Keratinocyte (primary cell): ENCODE data around the gene JCAD. TPM values are rescaled to one million over a fixed set of nuclear protein-coding genes. Genes with fewer than 3 reads are reported as not detected.

Experiments used
- DNase-seq: peaks from one replicate; pipeline ENCODE4 v3.0.0-alpha.2; 2011; ENCODE audit warnings: low read depth, missing footprints, low spot score
- FAIRE-seq: peaks from 2 replicates; lab custom pipeline; 2011; peaks lifted over from hg19 to GRCh38; lab: Jason Lieb, UNC
- H2AFZ ChIP-seq: 2 replicates; pipeline ENCODE4 v1.6.0; 2012; ENCODE audit warnings: low read length, control low read depth, inconsistent platforms; ENCODE audit not compliant: control insufficient read depth
- H3K27ac ChIP-seq: 2 replicates; pipeline ENCODE4 v1.5.1; 2011; ENCODE audit warnings: low read length; ENCODE audit not compliant: control insufficient read depth, insufficient read depth
- H3K27me3 ChIP-seq: 3 replicates; pipeline ENCODE4 v1.6.0; 2011; ENCODE audit warnings: low read length; ENCODE audit not compliant: control insufficient read depth, insufficient read depth; ENCODE audit errors: extremely low read depth
- H3K36me3 ChIP-seq, 2 experiments: 2 replicates in 1 of 2; 3 replicates in 1 of 2; pipeline ENCODE4 v1.5.1; 2011; ENCODE audit warnings: low read length in 2 of 2, mild to moderate bottlenecking in 1 of 2; ENCODE audit not compliant: control insufficient read depth in 2 of 2, insufficient read depth in 2 of 2; ENCODE audit errors: extremely low read depth in 1 of 2
- H3K4me1 ChIP-seq: 3 replicates; pipeline ENCODE4 v1.5.1; 2011; ENCODE audit warnings: low read length; ENCODE audit not compliant: control insufficient read depth, insufficient read depth; ENCODE audit errors: extremely low read depth
- H3K4me2 ChIP-seq: 3 replicates; pipeline ENCODE4 v1.6.0; 2011; ENCODE audit warnings: low read depth, low read length; ENCODE audit not compliant: control insufficient read depth, insufficient read depth; ENCODE audit errors: extremely low read depth
- H3K4me3 ChIP-seq, 3 experiments: fragments of 200-600 bp in 1 of 3; sonication (generic) in 1 of 3; 2 replicates in 2 of 3; 3 replicates in 1 of 3; pipeline ENCODE4 v1.5.1; 2011 to 2016; ENCODE audit warnings: low read length in 3 of 3, mild to moderate bottlenecking in 3 of 3, control low read depth in 2 of 3, inconsistent platforms in 1 of 3, low read depth in 1 of 3, mixed read lengths in 1 of 3, mixed run types in 1 of 3, moderate library complexity in 1 of 3; ENCODE audit not compliant: control insufficient read depth in 2 of 3, insufficient read depth in 2 of 3; ENCODE audit errors: extremely low read depth in 1 of 3
- H3K79me2 ChIP-seq: 2 replicates; pipeline ENCODE4 v1.6.0; 2012; ENCODE audit warnings: low read length; ENCODE audit not compliant: control insufficient read depth, insufficient read depth
- H3K9ac ChIP-seq: 3 replicates; pipeline ENCODE4 v1.6.0; 2011; ENCODE audit warnings: low read length; ENCODE audit not compliant: control insufficient read depth, insufficient read depth; ENCODE audit errors: extremely low read depth
- H3K9me1 ChIP-seq: 3 replicates; pipeline ENCODE4 v1.6.0; 2011; ENCODE audit warnings: low read length; ENCODE audit not compliant: control insufficient read depth, insufficient read depth; ENCODE audit errors: extremely low read depth
- H3K9me3 ChIP-seq: 2 replicates; pipeline ENCODE4 v1.5.1; 2012; ENCODE audit warnings: low read depth, low read length; ENCODE audit not compliant: control insufficient read depth
- H4K20me1 ChIP-seq: 3 replicates; pipeline ENCODE4 v1.6.0; 2011; ENCODE audit warnings: low read length; ENCODE audit not compliant: control insufficient read depth, insufficient read depth; ENCODE audit errors: extremely low read depth
- EZH2 ChIP-seq: IDR thresholded peaks from one replicate; pipeline ENCODE4 v1.6.1; 2012; ENCODE audit warnings: inconsistent platforms, mild to moderate bottlenecking, low read length, moderate library complexity
- dilution Hi-C: fragments of 300-500 bp; cut with MboI; formaldehyde crosslinking; loops from one replicate; pipeline ENCODE4 v1.7.0; 2020; ENCODE audit warnings: low sequenced_read_pairs; ENCODE audit not compliant: extremely low pct_ligation_motif_present
- polyA plus RNA-seq, 5 experiments: library from polyadenylated mRNA; depleted of rRNA in 3 of 5; stranded (reverse) in 3 of 5; stranded (forward) in 1 of 5; unstranded in 1 of 5; fragments of >200 nt; gene quantifications; 1 replicate in 1 of 5; 2 replicates in 3 of 5; 3 replicates in 1 of 5; pipeline versions ENCODE4 v1.2.1 to v1.2.3, GENCODE V29; 2011 to 2012; ENCODE audit warnings: missing spikeins in 2 of 5, low read depth in 1 of 5, low replicate concordance in 1 of 5
- TF ChIP-seq, protein P1 (sequence below), 3 experiments: IDR thresholded peaks in 1 of 3; conservative IDR thresholded peaks in 1 of 3; optimal IDR thresholded peaks in 1 of 3; 2 replicates in 2 of 3; 3 replicates in 1 of 3; pipeline versions ENCODE3 to v1.5.1; 2011; ENCODE audit warnings: low read length in 3 of 3, mild to moderate bottlenecking in 3 of 3, moderate library complexity in 2 of 3, control low read depth in 1 of 3, inconsistent platforms in 1 of 3; ENCODE audit not compliant: insufficient read depth in 2 of 3; ENCODE audit errors: extremely low read depth in 1 of 3

Gene JCAD
- polyA plus RNA-seq, 1 donor (not counting 4 experiments of a cell fraction or from before 2014, with no cell fraction given), result 0.10 TPM

DNA sequence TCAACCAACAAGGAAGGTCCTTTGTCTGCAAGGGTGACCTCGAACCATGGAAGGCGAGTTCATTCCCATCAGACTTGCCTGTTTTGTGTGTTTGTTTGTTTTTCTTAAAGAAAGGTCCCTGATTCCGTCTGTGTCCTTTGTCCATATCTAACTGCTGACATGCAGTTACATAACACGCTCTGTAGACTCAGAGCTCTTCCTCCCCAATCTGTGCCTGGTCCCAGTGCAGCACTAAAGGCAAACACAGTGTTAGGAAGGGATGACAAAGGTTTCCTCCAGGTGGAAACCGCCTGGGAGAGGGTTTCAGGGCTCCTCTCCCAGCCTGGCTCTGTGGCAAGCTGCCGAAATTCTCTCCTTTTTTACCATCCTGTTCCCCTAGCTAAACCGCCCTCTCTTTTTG is 13.4 kb downstream of the JCAD start:
- Histone ChIP-seq H3K4me1 (no peaks in the 10 kb centered on the region), H3K9me3 (no peaks in the 10 kb centered on the region), H3K27me3 (no peaks in the 10 kb centered on the region), H3K9me1 (no peaks in the 10 kb centered on the region), H3K9ac (no peak overlapping the region), H3K4me2 (no peak overlapping the region), H2AFZ (no peak overlapping the region), H3K27ac (no peak overlapping the region), H3K79me2 (no peaks in the 10 kb centered on the region), H3K36me3 (no peaks in the 10 kb centered on the region), H4K20me1 (no peaks in the 10 kb centered on the region), H3K4me3 (no peak overlapping the region)
- DNase-seq (no peak), FAIRE-seq (no peak)
- dilution Hi-C loops, result no loop called here
- TF ChIP-seq, protein P1, sequence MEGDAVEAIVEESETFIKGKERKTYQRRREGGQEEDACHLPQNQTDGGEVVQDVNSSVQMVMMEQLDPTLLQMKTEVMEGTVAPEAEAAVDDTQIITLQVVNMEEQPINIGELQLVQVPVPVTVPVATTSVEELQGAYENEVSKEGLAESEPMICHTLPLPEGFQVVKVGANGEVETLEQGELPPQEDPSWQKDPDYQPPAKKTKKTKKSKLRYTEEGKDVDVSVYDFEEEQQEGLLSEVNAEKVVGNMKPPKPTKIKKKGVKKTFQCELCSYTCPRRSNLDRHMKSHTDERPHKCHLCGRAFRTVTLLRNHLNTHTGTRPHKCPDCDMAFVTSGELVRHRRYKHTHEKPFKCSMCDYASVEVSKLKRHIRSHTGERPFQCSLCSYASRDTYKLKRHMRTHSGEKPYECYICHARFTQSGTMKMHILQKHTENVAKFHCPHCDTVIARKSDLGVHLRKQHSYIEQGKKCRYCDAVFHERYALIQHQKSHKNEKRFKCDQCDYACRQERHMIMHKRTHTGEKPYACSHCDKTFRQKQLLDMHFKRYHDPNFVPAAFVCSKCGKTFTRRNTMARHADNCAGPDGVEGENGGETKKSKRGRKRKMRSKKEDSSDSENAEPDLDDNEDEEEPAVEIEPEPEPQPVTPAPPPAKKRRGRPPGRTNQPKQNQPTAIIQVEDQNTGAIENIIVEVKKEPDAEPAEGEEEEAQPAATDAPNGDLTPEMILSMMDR (optimal IDR thresholded peaks at IDR 0.05 in 1 of 3, IDR thresholded peaks at IDR 0.05 in 1 of 3, conservative IDR thresholded peaks at IDR 0.05 in 1 of 3; ENCODE audit: extremely low read depth in 1 of 3, insufficient read depth in 2 of 3, low read length in 3 of 3), result no peak
- TF ChIP-seq EZH2, result no peak

DNA sequence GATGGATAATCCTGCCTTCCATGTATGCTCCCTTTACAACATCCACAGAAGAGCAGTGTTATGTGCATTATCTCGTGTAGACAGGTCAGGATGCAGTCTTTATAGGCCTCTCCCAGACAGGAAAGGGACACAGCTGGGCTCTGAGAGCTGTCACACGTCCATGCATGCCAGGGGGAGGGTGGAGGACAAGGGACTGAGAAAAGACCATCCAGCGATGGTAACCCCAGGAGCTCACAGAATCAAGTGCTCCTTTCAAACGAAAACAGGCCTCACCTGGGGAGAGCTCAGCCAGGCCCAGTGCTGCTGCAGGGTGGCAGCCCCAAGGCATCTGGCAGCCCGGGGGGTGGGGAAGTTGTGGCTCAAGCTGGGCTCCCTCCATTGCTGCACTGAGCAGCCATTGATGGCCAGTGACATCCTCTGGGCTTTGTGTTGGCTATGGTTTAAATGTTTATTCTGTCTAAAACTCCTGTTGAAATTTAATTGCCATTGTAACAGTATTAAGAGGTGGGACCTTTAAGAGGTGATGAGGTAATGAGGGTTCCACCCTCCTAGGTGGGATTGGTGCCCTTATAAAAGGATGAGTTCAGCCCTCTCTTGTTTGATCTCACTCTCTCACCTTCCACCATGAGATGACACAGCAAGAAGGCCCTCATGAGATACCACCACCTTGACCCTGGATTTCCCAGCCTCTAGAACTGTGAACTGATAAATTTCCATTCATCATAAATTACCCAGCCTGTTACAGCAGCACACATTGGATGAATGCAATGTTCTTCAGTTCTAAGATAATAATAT is 15.7 kb downstream of the JCAD start:
- no peak for DNase-seq
- no peaks in the 10 kb centered on the region for H3K4me1 ChIP-seq
- H3K9ac ChIP-seq, result no peak overlapping the region
- H3K79me2 ChIP-seq, result no peaks in the 10 kb centered on the region
- H3K4me2 ChIP-seq, result no peak overlapping the region
- H3K9me1 ChIP-seq, result no peaks in the 10 kb centered on the region
- dilution Hi-C loops, result no loop called here
- no peaks in the 10 kb centered on the region for H4K20me1 ChIP-seq
- H3K27me3 ChIP-seq, result no peaks in the 10 kb centered on the region
- no peak overlapping the region for H2AFZ ChIP-seq
- no peaks in the 10 kb centered on the region for H3K36me3 ChIP-seq
- H3K4me3 ChIP-seq, result no peak overlapping the region
- TF ChIP-seq, protein P1 (optimal IDR thresholded peaks at IDR 0.05 in 1 of 3, IDR thresholded peaks at IDR 0.05 in 1 of 3, conservative IDR thresholded peaks at IDR 0.05 in 1 of 3; ENCODE audit: extremely low read depth in 1 of 3, insufficient read depth in 2 of 3, low read length in 3 of 3), result no peak
- TF ChIP-seq EZH2, result no peak
- no peaks in the 10 kb centered on the region for H3K9me3 ChIP-seq
- no peak overlapping the region for H3K27ac ChIP-seq
- no peak for FAIRE-seq
